TTC549 (cell line): ENCODE data around the gene CEP104.

Experiments used
- FAIRE-seq: peaks from 2 replicates; lab custom pipeline; 2012; peaks lifted over from hg19 to GRCh38; lab: Jason Lieb, UNC

Gene CEP104

DNA sequence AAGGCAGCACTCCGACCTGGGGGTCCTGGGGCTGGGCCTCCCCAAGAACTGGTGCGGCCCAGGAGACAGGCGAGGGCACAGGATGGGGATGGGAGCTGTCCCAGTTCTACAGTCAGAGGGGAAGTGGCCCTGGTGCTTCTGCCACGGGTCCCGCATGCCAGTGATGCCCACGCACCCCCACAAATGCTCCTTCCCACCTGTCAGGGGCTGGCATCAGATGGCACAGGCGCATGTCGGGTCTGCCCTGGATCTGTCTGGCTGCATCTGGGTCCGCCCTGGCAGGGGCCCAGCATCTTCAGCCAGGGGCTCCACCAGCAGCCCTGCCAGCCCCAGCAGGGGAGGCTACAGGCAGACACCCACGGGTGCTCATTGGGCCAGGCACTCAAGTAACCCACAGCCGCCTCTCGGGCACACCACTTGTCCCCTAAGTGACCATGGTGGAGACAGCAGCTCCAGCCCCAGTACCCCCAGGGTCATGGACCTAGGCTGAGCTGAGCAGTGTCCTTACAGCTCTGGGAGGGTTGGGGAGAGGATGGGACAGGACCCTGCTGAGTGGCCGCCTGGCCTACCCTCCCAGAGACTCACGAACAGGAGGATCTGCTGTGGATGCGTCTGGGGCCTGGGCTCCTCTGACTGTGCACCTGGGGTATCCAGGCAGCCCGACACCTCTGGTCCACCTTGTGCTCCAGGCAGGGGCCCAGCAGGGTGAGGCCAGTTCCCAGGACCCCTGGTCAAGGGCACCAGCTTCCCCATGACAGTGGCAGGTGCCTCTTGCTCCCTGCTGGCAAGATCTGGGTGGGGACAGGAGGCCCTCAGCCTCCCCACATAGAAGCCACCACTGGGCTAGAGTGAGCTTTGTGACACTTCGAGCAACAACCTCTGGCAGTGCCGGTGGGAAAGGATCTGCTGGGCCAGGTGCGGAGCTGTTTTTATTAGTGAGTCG is 79.1 kb downstream of the CEP104 start:
- no peak for FAIRE-seq

DNA sequence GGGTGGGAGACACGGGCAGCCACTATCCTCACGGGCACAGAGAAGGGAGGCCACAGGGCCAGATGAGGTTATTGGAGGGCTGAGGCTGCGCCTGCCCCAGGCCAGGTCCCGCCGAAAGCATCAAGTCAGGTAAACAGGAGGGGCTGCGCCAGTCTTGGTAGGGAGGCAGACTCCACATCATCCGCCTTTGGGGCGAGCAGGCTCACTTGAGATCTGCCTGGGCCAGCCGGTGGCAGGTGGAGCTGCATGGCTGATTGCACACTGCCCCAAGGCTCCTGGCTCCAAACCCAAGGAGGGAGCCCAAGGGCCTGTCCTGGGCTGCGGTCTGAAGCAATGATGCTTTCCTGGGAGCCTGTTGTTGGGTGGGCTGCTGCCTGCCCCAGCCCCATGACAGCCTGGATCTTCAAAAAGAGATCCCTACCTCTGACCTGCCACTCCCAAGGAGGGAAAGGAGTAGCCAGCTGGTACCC is 79.9 kb downstream of the CEP104 start:
- FAIRE-seq: no peak

DNA sequence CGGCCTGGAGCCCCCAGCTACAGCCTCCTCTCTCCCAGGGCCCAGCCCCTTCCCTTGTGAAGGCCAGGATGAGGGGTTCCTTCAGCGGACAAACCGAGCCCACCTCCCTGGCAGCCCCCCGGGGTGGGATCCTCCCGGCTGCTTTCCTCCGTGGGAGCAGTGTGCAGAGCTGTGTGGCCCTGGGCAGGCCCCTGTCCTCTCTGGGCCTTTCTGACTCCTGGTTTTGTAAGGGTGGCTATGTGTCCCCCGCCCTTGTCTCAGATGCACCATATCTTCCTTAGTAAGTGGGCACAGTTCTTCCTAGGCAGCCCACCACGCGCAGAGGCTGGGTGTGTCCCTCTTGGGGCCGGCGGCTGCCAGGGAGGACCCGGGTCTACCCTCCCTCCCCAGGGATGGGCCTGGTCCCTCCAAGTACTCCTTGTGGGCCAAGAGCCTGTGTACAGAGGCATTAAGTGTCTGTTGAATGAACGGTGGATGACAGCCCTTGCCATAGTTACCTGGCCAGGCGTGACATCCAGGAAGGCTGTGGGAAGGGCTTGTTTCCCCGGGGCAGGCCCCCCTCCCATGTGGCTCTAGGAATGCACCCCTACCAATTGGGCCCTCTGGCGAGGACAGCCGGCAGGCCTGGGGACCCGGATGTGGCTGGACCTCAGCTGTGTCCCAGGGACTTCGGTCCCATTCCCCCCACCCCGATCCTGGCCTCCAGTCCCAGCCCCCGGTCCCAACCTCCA is 80.6 kb downstream of the CEP104 start:
- FAIRE-seq: no peak

DNA sequence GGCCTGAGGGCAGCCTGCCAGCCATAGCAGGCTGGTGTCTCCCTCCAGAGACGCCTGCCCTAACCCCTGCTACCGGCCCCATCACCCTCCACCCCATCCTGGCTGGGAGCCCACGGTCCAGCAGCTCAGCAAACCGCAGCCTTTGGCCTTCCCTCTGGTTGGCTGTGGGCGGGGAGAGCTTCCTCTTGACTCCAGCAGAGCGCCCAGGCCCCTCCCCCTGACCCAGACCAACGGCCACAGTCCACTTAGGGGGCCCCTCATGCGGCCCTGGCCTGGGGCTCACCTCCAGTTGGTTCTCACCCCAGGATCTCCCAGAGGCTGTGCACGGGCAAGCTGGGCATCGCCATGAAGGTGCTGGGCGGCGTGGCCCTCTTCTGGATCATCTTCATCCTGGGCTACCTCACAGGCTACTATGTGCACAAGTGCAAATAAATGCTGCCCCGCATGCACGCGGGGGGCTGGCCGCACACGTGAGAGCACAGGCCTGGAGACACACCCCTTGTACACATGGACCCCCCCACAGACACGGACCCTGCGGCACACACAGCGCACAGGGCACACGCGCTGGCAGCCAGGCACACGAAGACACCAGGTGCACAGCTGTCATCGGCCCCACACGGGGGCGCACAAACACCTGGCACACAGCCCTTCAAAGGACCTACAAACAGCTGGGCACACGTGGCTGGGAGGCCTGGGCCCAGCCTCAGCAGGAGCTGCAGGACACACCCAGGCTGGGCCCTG is 81.4 kb downstream of the CEP104 start:
- FAIRE-seq: no peak

DNA sequence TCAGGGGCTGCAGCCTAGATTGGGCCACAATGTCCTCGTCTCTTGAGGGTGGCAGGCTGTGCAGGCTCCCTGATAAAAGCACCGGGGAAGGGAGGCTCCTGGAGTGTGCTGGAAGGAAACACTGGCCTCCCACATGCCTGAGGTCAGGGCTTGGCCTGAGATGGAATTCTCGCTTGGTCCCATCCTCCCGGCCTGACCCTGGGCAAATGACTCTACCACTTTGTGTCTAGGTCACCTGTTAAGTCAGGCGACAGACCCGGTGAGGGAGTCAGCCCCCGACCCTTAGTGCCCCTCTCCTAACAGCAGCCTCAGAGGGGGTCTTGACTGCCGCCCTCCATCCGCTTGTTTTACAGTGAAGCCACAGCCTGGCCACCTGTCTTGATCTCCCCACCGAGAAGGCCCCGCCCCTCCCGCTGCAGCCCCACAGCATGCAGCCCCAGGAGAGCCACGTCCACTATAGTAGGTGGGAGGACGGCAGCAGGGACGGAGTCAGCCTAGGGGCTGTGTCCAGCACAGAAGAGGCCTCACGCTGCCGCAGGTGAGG is 82.0 kb downstream of the CEP104 start:
- FAIRE-seq: no peak

DNA sequence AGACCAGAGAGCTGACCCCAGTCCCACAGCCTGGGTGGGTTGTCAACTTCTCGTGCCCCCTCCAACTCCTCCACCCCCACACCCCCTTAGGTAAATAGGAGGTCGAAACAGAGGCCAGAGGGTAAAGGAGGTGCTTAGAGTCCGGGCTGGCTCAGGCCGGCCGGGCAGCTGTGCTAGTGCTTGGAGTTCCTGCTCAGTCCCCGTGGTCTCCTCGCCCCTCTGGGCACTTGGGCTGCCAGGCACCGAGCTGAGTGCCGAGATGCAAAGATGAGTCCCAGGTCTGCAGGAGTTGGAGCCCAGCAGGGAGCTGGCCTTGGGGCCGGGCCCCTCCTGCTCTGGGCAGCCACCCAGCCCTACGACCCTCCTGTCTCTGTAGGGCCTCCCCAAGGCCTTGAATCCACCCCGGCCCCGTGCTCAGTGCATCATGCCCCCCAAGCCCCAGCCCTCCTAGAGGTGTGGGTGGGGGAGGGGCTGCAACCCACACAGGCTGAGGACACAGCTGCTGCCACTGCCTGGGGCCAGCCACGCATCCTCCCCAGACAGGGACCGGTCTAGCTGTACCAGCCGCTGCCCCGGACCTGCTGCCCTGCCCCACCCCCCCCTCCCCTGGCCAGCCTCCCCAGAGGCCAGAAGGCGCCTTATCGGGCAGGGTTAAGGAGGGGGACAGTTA is 82.6 kb downstream of the CEP104 start:
- FAIRE-seq: no peak

DNA sequence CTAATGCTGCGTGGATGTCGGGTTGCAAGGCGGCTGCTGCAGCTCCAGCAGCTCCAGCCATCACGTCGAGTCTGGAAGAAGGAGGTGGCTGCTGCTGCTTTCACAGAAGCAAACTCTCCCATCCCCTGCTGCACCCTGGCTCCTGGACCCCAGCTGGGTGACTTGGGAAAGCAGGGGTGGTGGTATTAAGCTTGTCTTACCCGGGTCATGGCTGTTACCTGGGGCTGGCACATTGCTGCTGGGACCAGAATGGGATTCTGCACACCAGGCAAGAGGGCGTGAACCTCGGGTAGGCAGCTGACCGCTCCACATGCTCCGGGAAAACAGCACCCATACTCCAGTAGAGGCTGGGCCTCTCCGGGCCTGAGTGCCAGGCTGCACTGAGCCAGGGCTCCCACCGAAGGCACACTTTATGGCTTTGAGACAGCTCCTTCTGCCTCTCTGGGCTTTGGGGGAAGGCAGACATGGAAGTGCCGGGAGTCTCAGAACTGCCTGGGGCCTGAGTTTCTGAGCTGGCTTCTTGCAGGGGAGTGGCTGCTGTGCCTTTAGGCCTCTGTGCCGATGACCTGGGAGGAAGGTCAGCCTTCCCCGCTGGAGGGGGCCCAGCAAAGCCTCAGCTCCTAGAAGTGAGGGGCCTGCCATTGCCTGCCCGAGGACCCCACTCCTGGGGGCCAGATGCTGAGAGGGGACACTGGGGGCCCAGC is 83.3 kb downstream of the CEP104 start:
- FAIRE-seq: no peak

DNA sequence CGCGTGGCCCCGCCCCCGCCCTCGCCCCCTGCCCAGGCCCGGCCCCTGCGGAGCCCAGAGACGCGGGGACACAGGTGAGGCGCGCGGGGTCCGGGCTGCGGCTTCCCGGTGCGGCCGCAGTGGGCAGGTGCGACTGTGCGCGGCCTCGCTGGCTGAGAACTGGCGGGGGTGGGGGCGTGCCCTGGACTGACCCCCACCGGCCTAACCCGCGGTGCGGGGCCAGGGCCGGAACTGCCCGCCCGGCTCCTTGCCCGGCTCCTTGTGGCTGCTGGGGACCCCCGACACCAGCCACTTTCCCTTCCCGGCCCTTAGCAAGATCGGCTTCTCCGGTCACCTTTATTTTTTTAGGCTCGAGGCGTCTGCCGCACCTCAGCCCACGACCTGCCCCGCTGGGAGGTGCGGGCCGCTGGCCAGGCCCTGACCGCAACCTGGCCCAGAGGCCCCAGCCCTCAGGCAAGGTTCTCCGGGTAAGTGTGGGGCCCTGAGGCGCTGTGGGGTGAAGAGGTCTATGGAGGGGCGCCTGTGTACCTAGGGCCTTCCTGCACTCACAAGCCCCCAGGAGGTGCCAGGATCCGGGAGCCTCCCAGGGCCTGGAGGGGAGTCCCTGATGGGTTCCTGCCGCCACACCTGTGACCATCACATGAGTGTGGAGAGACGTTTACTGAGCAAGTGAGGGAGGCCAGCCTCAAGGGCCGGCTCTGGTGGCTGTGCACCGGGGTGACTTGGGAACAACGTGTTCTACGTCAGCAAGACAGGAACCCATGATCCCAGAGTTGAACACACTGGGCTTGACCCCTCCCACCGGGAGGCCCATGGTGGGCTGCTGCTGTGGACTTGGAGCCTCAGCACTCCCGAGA is 84.1 kb downstream of the CEP104 start, which contains the start of gene SMIM1:
TSS of gene SMIM1 (plus strand) at position 35 of the 857 bp plus-strand sequence. CDS start 2,625 bp downstream, outside the sequence.
- FAIRE-seq: no peak

DNA sequence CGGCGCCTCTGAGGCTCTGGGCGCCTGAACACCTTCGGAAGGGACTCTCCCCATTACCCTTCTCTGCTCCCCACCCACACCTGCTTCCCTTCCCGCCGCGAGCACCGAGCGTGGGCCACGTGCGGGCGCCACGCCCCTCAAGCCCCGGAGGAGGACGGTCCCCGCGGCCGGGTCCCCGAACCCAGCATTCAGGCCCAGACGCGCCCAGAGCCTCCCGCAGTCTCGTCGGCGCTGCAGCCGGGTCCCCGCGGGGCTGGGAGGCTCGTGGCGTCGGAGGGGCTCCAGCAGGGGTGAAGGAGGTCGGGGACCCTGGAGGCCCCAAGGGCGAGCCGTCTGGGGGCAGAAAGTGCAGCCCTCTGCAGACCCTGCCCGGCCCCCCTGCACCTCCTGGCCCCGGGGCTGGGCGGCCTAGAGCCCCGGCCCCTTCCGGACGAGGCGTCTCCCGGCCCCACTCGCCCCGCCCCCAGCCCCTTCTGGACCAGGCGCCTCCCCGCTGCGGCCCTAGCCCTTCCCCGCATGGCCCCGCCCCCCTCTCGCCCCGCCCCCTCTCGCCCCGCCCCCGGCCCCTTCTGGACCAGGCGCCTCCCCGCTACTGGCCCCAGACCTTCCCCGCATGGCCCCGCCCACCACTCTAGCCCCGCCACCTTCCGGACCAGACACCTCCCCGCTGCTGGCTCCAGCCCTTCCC is 84.8 kb downstream of the CEP104 start:
- FAIRE-seq: no peak

DNA sequence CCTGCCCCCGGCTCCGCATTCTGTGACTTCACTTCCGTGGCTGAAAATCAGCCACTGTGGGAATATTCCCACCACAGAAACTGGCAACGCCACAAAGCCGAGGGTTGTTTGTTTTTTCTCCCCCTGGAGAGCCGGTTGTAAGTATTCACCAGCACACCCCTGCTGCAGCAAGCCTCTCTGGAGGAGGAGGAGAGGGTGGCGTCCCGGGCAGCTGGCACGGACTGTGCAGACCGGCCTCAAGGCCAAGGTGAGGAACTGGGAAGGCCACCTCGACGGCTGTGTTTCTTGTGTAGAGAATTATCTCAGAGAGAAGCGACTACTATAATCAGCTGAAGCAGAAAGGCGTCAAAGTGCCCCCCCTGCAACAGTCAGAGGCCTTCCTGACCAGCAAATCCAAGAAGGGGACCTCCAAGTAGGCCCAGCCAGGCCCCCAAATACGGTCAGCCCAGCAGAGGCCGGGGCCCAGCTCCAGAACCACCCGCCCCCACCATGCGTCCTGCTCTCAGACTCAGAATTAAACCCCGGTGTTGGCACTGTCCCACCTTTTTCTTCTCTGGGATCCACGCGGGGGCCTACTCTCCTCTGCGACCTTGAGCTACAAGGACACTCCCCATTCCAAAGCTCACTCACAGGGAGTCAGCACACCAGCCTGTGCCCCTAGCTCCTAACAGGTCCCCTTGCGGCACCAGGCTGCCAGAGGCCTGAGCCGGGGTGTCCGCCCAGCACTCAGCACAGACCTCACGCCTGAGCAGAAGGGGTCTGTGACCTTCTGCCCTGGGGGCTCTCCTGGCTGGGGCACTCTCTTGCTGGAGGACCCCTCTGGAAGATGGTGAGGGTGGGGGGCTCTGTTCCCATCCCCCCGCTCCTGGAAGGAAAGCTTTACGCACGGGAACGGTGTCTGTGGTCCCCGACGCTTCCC is 85.6 kb downstream of the CEP104 start:
- FAIRE-seq: no peak

DNA sequence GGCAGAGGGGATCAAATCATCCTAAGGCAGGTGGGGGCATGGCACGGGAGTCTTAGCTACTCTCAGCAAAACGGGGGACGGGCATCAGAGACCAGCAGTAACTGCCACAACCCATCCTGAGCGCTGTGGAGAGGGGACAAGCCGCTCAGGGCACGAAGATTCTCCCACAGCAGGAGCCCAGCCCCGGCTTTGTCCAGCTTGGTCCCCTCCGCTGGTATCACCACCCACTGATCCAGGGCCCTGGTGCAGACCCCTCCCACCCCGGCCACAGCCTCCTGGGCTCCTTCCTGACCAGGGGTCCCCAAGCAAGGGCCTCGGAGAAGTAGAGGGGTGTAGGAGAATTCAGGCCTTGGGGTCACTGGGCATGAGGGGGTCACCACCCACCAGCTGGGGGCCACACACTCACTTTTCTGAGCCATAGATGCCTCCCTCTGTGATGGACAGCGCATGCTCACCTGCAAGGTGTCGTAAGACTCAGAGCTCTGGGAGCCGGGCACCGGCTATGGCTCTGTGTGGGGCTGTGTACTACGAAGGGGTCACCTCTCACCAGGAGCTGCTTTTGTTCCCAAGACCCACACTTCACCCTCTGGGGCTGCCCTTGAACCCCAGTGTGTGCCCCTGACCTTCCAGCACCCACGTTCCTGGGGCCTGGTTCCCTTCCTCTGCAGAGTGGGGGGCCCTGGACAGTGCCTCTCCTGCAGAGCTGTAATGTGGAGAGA is 86.8 kb downstream of the CEP104 start:
- no peak for FAIRE-seq

DNA sequence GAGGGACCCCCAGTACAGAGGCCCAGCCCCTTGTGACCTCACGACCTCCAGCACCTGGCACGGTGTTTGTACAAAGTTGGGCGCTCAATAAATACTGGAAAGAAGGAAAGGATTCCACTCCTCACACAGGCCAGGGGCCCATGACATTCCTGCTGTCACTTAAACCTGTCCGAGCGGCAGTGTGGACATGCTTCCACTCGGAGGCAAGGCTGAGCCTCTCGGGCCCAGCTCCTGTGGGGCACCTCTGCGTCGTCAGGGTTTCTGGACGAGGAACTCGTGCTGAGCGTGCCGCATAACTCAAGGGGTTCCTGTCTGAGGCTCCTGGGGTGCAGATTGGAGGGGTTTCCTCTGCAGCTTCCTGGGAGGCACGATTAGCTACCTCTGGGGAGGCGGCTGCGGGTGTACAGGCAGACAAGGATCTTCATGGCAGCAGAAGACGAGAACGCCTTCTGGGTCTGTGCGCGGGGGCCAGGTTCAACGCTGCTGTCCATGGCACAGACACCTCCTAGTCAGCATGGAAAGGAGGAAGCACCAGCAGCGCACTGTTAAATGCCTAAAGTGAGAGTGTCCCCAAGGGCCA is 88.1 kb downstream of the CEP104 start:
- no peak for FAIRE-seq

DNA sequence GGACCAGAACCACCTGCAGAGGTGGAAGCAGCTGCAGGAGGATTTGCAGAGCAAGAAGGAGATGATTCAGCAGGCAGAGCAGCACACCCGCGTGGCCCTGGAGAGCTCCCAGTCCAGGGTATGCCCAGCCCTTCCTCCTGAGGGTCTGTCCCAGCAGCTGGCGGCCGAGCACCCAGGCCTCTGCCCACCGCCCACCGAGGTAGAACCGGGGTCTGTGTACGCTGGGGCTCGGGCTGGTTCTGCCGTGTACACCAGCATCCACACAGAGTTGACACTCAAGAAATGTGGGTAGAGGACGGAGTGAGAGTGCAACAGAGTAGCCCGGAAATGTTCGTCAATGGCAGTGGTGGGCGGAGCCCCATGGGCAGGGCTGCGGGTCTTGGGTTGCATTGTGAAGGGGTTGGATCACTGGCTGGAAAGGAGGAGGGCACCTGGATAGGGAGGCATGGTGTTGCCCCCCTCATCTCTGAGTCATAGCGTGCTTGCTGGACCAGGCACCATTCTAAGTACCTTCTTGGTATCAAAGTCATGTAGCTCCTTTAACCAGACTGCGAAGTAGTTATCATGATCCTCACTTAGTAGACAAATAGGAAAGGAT is 89.6 kb downstream of the CEP104 start:
- no peak for FAIRE-seq

DNA sequence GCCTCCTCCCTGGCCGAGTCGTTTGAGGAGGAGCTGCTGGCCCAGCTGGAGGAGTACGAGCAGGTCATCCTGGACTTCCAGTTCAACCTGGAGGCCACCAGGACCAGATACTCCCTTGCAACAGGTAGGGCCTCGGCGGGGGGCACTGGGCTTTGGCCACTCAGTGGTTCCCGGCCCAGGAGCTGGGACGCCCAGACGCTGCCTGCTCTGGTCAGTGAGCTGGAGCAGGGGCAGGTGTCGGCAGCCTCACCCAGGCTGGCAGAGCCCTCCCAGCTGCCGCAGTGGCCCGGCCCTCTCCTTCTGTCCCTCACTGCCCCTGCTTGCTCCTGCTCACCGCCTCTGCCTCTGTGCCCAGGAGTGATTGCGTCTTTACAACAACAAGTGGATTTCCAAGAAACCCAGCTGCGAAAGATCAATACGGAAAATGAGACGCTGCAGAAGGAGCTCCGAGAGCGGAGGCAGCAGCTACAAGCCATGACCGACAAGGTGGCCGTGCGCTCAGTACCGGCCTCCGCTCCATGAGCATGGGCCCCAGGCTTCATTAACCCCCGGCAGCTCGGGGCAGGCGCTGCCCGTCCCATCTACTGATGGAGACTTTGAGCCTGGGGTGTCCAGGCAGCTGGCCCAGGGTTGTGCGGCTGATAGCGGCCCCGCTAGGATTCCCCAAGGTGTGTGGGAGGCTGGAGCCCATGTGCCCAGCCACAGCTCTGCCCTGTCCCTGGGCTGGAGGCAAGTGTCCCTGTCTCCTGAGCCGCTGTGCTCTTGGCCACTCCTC is 93.5 kb downstream of the CEP104 start:
- no peak for FAIRE-seq

DNA sequence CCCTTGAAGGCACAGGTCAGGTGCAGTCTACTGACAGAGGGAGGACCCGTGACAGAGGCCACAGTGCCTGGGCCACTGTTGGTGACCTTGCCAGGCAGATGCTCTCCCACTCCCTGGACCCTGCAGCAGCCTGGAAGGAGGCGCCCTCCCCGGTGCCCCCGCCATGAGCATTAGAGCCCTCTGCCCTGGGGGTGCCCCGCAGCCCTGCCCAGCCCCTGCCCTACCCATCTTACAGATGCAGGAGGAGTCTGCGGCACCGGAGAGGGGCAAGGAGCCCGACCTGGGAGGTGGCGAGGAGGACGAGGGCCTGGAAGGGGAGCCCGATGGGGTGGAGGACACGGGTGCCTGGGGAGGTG is 94.2 kb downstream of the CEP104 start:
- no peak for FAIRE-seq
